HL-60 (cell line): ENCODE measurements around the gene AASS.

Experiments
- POLR2AphosphoS5 ChIP-seq: IDR thresholded peaks from 2 replicates; pipeline ENCODE4 v1.6.1; 2012; ENCODE audit warnings: low read depth
- REST ChIP-seq: IDR thresholded peaks from 2 replicates; pipeline ENCODE4 v1.6.1; 2012; ENCODE audit warnings: low read depth; ENCODE audit not compliant: insufficient replicate concordance
- TF ChIP-seq, protein P1 (sequence below): IDR thresholded peaks from one replicate; pipeline ENCODE4 v1.5.1; 2011; ENCODE audit warnings: low read length, control low read depth, inconsistent platforms; ENCODE audit not compliant: insufficient read depth

DNA sequence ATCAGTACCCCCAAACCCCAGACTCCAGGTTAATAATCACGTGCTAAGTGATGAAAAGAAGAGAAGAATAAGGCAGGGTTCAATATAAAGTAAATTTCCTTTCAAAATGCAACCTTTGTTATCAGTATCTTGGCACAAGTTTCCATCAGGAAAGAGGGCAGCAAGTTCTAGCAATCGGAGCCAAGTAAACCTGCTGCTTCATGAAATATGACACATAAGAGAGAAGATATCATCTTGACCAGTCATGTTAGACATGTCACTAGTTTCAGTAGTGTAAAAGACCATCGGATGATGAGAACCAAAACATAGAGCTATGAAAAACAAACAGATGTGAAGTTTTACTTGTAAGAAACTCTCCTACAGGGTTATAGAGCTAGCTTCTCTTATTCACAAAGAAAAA, 44.0 kb downstream of the AASS start:
- TF ChIP-seq POLR2AphosphoS5: no peak
- TF ChIP-seq, protein P1, sequence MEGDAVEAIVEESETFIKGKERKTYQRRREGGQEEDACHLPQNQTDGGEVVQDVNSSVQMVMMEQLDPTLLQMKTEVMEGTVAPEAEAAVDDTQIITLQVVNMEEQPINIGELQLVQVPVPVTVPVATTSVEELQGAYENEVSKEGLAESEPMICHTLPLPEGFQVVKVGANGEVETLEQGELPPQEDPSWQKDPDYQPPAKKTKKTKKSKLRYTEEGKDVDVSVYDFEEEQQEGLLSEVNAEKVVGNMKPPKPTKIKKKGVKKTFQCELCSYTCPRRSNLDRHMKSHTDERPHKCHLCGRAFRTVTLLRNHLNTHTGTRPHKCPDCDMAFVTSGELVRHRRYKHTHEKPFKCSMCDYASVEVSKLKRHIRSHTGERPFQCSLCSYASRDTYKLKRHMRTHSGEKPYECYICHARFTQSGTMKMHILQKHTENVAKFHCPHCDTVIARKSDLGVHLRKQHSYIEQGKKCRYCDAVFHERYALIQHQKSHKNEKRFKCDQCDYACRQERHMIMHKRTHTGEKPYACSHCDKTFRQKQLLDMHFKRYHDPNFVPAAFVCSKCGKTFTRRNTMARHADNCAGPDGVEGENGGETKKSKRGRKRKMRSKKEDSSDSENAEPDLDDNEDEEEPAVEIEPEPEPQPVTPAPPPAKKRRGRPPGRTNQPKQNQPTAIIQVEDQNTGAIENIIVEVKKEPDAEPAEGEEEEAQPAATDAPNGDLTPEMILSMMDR: no peak
- no peak for TF ChIP-seq REST
